ENCODE measurements around the gene MAML2. TPM values are rescaled to one million over a fixed set of nuclear protein-coding genes. Genes with fewer than 3 reads are reported as not detected.

The MAML2 gene
- total RNA-seq, 4 donors from 2014 or later = 34.3 to 58.8 (median 56.0) TPM

- no peak for TF ChIP-seq CTCF (IDR thresholded peaks at IDR 0.05; ENCODE audit: low read depth)
Measured at GRCh38 chr11:96149743-96150555, 193.0 kb downstream of the MAML2 start.

GRCh38 chr11:96147906-96148486 is 195.0 kb downstream of the MAML2 start:
- TF ChIP-seq CTCF (IDR thresholded peaks at IDR 0.05; ENCODE audit: low read depth) = no peak

- no peak for TF ChIP-seq CTCF (IDR thresholded peaks at IDR 0.05; ENCODE audit: low read depth)
Measured at GRCh38 chr11:96147186-96147585, 195.8 kb downstream of the MAML2 start.

- TF ChIP-seq CTCF (IDR thresholded peaks at IDR 0.05; ENCODE audit: low read depth) = no peak
Measured at GRCh38 chr11:96146765-96147164, 196.2 kb downstream of the MAML2 start.

GRCh38 chr11:96145163-96145585 is 197.8 kb downstream of the MAML2 start:
- TF ChIP-seq CTCF (IDR thresholded peaks at IDR 0.05; ENCODE audit: low read depth) = no peak

GRCh38 chr11:96144553-96144952 is 198.4 kb downstream of the MAML2 start:
- TF ChIP-seq CTCF (IDR thresholded peaks at IDR 0.05; ENCODE audit: low read depth) = no peak

GRCh38 chr11:96143041-96143521 is 199.9 kb downstream of the MAML2 start:
- no peak for TF ChIP-seq CTCF (IDR thresholded peaks at IDR 0.05; ENCODE audit: low read depth)
